A673 (cell line): ENCODE results near the gene DENND4C.

Source experiments
- EZH2 ChIP-seq: fragments of 200-600 bp; sonication (generic); IDR thresholded peaks from 2 replicates; pipeline ENCODE4 v1.6.1; 2017; ENCODE audit warnings: borderline replicate concordance, low read depth, mild to moderate bottlenecking, mixed read lengths, antibody characterized with exemption, low read length; ENCODE audit not compliant: poor library complexity, severe bottlenecking
- TF ChIP-seq, protein P1 (sequence below): fragments of 300-800, 200-600 bp; sonication (generic); conservative IDR thresholded peaks from 2 replicates; pipeline ENCODE4 v1.5.1; 2017; ENCODE audit warnings: low read depth, mild to moderate bottlenecking, antibody characterized with exemption, low read length, moderate library complexity, mixed read lengths

DNA sequence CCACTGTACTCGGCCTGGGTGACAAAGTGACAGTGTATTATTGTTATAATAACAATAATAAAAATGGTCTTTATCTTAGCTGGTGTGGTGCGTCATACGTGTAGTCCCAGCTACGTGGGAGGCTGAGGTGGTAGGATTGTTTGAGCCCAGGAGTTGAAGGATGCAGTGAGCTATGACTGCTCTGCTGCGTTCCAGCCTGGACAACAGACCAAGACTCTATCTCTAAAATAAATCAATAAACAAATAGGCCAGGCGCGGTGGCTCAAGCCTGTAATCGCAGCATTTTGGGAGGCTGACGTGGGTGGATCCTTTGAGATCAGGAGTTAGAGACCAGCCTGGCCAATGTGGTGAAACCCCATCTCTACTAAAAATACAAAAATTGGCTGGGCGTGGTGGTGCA is 9.2 kb upstream of the DENND4C start:
- TF ChIP-seq, protein P1, sequence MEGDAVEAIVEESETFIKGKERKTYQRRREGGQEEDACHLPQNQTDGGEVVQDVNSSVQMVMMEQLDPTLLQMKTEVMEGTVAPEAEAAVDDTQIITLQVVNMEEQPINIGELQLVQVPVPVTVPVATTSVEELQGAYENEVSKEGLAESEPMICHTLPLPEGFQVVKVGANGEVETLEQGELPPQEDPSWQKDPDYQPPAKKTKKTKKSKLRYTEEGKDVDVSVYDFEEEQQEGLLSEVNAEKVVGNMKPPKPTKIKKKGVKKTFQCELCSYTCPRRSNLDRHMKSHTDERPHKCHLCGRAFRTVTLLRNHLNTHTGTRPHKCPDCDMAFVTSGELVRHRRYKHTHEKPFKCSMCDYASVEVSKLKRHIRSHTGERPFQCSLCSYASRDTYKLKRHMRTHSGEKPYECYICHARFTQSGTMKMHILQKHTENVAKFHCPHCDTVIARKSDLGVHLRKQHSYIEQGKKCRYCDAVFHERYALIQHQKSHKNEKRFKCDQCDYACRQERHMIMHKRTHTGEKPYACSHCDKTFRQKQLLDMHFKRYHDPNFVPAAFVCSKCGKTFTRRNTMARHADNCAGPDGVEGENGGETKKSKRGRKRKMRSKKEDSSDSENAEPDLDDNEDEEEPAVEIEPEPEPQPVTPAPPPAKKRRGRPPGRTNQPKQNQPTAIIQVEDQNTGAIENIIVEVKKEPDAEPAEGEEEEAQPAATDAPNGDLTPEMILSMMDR = no peak
- TF ChIP-seq EZH2 = no peak
